Activated CD8-positive, alpha-beta memory T cell treated with anti-CD3 and anti-CD28 coated beads for 24 hours (primary cell): ENCODE results near the gene RASSF7.
A peak's percentile ranks its signal among the peaks of the same experiment; 100 is the strongest.
"Not testable (repeated sequence)": the region's sequence is repeated elsewhere in the genome, so short reads cannot be mapped to it uniquely, and the experiment has no call there.

Source experiments
- DNase-seq: peaks from one replicate; pipeline ENCODE4 v3.0.0-alpha.2; 2020

Gene RASSF7

DNA sequence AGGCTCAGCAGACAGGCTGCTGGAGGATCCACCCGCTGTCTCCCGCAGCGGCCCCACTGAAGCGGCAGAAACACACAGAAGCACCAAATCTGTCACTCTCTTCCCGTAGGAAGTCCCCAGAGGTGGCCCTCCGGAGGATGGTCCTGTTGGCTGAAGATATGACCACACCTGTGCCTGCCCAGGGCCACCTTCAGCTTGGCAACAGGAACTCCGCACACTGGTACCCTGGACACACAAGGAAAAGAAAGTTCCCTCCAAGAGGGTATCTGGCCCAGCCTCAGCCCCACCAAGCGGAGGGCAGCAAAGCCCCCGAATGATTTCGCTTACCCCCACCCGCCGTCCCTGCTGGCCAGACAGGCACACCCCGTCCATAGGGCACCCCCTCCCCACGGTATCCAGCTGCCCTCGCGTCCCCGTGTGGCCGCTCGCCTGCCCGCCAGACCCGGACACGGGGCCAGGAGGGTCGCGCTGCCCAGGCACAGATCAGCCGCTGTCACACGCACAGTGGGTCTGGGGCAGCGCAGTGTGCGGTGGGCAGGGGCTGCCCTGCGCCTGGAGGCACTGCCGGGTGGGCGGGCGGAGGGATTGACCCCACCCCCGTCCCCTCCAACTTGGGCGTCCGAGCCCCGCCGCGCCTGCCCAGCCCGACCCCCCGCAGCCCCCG, 7.0 kb downstream of the RASSF7 start:
- no peak for DNase-seq

DNA sequence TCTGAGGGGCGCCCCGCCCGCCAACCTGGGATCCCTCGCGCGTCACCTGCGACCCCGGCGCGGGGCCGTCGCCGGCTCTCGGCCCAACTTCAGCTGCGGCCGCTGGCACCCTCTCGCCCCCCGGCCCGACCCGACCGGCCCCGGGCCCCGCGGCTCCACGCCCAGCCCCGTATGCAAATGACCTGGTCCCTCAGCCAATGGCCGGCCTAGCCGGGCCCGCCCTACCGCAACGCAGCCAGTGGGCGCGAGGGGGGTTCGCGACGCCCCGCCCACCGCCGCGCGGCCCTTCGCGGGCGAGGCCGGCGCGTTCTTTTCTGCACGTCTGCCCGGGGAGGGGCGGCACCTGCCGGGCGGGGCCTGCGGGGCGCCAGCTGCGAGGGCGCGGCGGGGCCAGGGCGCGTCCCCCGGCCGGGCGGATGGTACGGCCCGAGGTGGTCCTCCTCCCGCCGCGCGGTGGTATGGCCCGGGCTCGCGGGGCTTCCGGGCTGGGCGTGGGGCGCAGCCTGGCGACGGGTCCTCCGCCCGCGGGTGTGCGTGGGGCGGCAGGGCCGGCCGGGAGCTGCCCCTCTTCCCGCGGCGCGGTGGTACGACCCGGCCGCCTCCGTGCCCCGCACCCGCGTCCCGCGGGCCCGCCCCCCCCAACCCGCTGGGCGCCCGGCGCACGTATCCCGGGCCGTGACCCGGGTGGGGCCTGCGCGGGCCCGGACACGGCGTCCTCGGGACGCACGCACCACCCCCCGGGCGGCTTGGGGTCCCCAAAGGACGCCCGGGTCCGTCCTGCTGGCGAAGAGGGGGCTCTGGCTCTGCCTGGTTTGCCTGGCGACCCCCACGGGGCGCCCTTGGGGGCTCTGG, 7.8 kb downstream of the RASSF7 start:
- DNase-seq = peak; percentile 94

DNA sequence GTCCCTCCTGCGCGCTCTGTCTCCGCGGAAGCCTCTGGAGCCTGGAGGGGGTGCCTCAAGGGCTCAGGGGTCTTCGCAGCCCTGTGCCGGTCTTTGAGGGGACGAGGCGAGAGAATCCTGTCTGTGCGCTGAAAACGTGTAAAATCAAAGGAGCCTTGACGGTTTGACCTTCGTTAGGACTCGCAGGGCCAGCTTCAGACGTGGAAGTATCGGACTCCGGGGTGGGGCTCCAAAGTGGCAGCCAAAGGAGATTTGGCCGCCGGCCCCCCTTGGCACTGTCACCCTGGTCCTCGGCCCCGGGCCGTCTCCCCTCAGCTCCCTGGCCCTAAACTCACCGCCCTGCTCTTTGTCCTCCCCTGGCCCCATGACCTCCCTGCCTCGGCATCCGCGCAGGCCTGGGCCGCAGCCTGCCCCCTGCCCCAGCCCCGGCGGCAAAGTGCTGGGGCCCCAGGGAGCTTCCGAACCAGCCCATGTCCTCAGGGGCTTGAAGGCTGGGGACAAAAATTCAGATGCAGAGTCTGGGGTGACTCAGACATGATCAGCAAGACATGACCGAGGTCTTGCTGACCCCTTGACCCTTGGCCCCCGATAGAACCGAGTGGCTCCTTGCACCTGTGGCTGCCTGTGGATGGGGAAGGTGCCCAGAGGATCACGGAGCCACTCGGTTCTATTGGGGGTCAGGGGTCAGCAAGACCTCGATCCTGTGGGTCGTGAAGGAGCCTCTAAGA, 8.6 kb downstream of the RASSF7 start:
- no peak for DNase-seq

DNA sequence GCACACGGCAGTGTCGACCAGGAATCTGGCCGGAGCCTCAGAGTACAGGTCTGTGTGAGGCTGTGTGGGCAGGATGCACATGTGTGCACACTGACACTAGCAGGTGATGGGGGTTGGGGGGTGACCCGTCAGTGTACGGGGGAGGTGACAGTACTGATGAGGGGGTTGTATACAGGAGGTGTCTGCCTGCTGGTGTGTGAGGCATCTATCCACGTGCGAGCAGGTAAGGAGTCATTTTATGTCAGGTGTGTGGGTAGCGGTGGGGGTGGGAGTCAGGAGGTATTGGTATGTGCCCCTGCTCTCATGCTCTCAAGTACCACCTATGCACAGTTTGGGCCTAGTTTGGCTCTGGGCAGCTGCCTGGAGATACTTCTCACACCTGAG, 11.0 kb downstream of the RASSF7 start:
- no peak for DNase-seq

DNA sequence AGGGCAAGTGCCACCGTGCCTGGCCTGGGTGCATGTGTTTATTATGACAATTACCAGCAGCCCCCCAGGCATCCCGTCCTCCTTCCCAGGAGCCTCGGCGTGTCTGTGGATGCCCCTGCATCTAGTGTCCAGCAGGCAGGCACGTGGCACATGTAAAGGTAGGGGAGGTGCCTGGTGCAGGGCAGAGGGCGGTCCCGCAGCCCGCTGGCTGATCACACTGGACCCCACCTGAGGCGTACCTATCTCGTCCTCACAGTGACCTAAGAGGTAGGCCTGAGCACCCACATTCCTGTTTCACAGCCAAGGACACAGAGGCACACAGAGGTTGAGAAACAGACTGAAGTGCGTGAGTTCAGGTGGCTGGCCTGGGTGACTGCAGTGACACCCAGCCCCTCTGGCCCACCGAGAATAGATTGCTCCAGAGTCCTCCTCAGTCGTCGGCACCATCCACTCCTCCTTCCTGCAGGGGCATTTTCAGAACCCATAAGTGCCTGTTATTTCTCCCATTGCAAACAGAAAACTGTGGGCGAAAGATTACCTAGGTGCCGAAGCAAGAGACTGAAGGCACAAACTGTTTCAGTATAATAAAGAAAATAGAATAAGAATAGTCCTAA, 12.5 kb downstream of the RASSF7 start:
- no peak for DNase-seq

DNA sequence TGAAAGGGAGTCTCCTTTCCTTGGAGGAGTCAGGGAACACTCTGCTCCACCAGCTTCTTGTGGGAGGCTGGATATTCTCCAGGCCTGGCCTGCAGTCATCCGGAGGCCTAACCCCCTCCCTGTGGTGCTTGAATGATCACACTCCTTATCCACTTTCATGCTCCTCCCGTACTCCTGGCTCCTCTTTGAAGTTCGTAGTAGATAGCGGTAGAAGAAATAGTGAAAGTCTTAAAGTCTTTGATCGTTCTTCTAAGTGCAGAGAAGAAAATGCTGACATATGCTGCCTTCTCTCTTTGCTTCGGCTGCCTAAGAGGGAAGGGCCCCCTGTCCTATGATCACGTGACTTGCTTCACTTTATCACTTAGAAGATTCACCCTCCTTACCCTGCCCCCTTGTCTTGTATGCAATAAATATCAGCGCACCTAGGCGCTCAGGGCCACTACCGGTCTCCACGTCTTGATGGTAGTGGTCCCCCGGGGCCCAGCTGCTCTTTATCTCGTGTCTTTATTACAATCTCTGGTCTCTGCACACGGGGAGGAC, 13.3 kb downstream of the RASSF7 start:
- not testable (repeated sequence) for DNase-seq

DNA sequence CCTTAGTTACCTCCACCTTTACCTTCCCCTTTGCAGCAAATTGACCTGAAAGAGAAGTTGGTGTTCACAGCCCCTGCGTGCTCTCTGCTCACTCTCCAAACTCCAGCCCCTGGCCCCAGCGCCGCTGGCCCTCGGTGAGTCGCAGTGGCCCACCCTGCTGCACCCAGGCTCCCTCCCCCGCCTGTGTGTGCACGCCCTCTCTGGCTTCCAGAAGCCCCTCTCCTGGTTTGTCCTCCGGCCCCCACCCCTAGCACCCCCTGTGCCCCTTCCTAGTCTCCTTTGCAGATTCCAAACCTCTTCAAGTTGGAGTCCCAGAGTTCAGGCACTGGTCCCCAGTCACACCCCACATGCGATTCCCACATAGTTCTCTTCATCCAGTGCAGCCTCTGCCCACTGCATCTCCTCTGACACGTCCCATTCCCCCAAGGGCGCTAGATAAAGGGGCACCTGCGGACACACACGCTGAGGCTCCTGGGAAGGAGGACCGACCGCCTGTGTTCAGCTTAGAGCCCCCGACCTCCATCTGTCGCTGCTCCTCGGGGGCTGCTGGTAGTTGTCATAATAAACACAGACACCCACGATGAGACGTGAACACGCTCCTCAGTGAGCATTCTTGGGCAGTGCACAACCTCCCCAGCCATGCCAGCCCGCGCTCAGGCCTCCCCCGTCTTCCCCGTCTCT, 14.0 kb downstream of the RASSF7 start:
- no peak for DNase-seq

DNA sequence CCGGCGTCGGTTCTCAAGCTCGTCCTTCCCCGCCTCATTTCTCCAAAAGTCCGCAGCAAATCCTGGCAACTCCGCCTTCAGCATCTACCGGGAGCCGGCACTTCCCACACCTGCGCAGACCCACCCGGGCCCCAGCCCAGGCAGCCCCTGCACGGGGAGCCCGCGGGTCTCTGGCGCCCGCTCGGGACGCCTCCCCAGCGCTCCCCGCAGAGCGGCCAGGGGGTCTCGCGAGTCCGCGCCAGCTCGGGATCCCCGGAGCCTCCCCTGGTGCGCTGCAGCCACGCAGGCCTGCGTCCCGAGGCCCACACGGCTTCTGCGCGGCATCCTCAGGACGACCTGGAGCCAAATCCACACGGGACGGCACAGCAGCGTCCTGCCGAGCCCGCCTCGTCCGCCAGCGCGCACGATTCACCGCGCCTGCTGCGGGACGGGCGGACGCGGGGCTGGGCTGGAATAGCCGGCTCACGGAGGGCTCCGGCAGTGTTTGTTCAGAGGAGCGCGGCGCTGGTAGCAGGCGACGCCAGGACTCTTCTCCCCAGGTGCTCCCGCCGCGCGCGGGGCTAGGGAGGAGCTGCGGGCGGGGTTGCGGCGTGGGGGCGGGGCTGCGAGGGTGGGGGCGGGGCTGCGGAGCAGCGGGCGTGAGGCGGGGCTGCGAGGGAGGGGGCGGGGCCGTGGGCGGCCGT, 14.7 kb downstream of the RASSF7 start:
- no peak for DNase-seq

DNA sequence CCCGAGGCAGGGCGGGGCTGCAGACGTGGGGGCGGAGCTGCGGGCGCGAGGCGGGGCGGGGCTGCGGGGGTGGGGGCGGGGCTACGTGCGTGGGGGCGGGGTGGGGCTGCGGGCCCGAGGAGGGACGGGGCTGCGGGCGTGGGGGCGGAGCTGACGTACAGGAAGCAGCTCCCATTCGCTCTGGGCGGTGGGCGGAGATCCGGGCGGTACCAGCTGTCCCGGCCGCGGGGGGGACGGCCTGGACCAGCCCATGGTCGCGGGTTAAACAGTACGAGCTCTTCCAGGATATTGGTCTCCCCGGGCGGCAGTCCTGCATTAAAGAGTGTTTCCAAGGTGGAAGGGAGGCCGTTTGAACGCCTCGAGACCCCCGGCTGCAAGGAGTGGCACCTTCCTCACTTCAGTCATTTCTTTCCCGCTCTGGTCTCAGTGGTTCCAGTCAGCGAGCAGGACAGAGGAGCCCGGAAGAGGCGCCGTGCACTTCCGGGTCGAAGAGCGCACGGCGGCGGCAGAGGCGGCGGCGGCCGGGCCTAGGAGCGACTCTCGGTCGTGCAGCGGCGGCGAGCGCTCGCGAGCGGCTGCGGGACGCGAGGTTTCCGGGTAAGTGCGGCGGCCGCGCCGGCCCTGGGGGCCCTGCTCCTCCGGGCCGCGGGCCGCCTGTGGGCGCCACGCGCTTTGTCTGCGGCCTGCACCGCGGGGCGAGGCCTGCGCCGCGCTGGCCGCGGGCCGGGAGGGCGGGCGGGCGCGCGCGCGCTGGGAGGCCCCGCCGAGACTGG, 15.4 kb downstream of the RASSF7 start, which contains the start of gene PHRF1:
Gene PHRF1 (plus strand): TSS at position 475 of the 773 bp plus-strand sequence. CDS start 5,043 bp downstream, outside the sequence.
- DNase-seq = peak; percentile 97

DNA sequence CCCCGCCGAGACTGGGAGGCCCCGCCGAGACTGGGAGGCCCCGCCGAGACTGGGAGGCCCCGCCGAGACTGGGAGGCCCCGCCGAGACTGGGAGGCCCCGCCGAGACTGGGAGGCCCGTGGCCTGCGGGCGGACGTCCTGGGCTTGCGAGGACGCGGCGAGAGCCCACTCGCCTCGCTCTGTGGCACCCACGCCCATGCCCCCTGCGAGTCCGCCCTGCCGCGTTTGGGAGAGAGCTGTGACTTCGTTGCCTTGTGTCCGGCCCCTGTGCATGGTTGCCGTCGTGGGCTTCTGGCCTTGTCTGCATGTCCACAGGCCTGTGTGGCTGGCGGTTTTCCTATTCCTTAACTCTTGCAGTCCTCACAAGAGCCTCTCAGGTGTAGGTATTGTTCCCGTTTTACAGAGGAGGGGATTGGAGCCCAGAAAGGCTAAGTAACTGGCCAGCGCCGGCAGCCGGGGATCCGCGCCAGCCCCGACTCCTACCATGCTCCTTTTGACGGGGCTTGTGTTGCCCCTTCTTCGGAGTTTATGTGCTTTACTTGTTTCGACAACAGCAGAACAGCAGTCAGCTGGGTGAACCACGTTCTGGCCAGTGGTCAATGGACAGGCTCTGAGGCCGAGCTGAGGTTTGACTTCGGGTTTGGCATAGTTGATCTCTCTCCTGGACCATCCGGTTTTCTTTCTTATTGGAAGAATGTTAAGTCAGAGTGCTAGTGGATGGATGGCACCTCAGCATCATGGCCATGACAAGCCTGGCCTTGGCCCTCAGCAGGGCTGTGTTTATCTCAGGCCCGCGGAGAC, 16.2 kb downstream of the RASSF7 start:
- DNase-seq = no peak

DNA sequence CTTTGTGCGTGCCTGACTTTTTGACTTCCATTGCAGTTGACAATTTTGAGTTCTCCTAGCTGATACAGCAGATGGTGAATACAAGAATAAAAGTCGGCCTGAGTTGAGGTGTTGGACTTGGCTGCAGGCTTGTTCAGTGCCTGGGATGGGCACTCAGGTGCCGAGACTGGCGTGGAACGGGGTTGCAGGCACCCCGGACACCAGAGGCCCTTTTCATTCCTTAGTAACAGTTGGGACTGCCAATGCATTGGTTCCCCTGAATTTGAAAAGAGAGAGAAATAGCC, 16.8 kb downstream of the RASSF7 start:
- no peak for DNase-seq

DNA sequence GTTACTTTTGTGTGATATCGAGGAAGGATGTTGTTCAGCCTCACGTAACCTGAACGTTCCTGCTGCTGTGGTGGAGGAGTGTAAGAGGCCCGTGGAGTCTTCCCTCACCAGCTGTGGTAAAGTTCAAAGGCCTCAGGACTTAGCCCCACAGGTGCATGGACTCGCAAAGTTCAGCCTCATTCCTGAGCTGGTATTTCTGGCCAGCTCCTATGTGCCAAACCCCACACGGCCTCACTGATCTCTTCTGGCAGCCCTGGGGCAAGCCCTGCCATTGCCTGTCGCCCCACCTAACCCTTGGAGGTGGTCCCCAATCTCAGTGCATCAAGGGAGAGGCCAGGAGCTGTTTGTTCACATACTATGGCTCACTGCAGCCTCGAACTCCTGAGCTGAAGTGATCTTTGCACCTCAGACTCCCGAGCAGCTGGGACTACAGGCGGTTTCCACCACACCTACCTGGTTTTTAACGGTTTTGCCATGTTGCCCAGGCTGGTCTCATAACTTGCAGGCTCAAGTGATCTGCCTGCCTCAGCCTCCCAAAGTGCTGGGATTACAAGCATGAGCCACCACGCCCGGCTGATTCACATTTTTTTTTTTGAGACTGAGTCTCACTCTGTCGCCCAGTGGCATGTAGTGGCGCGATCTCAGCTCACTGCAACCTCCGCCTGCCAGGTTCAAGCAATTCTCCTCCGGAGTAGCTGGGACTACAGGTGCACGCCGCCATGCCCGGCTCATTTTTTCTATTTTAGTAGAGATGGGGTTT, 17.7 kb downstream of the RASSF7 start:
- DNase-seq = no peak

DNA sequence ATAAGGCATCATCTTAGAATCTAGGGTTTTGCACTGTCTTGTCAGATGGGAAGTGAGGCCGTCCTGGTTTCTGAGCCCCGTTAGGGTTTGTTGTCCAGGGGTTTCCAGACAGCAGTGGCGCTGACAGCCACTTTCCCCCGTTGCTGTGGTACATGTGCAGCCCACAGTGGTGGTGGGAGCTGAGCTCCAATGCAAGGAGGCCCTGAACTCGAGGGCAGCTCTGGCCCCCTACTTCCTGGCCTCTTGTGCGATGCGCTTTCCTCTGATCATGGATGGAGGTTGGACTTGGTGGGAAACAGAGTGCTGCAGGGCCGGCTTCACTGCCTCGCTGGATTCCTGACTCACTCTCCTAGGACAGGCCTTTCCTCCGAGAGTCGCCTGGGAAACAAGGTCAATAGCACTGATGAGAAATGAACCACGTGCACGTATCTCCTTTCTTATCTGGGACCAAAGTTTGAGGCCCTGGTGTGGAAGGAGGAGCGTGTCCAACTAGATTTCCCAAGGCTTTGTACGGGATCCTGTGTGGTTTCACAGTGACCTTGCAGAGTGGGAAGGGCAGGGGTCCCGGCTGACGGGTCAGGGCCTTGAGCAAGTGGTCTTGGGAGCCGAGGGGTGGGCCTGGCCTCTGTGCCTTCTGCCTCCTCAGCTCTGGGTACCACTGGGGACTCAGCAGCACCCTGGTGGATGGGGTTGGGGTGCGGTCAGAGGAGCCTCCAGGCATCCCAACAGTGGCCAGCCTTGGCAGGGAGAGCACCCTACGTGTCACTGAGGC, 19.2 kb downstream of the RASSF7 start:
- DNase-seq = no peak

DNA sequence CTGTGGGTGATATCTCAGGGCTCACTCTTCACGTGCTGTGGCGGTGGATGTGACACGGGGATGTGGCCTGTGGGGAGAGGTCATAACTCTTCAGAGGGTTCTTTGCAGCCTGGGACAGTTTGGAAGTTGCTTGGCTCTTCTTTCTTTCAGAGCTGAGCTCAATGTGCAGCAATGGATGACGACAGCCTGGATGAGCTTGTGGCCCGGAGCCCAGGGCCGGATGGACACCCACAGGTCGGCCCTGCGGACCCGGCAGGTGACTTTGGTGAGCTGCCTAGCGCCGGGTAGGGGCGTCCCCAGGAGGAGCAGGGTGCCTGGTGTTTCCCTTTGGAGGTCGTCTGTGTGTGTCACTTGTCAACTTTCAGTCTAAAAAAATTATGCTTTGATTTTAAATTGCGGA, 20.6 kb downstream of the RASSF7 start:
- no peak for DNase-seq

DNA sequence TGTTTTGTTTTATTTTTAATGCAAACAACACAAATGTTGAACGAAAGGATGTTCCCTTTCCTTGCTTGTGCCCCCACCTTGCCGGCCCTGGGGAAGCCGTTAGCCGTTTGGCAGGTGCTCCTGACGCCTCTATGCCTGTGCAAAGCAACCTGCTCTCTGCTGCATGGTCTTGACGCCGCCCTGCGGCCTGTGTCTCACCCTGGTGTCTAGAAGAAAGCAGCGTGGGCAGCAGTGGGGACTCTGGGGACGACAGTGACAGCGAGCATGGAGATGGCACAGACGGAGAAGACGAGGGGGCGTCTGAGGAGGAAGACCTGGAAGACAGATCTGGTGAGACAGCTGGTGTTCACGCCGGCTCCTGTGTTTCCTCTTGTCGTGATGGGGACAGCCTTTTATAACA, 21.0 kb downstream of the RASSF7 start:
- no peak for DNase-seq

DNA sequence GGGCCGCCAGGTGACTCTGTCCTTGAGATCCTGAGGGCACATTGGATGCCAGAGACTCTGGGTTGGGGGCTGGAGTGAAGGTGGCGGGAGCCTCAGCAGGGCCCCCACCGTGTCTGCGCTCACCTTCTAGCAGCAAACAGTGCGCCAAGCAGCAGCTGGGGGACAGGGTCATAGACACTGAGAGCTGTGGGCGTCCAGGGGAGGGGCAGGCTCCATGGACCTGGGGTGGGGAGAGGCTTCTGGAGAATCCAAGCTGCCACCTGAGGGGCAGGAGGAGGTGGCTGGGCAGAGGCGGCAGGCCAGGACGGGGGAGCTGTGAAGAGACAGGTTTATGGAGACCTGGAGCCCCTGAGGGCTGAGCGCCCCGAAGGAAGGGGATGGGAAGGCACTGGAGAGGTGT, 23.5 kb downstream of the RASSF7 start:
- DNase-seq = no peak

DNA sequence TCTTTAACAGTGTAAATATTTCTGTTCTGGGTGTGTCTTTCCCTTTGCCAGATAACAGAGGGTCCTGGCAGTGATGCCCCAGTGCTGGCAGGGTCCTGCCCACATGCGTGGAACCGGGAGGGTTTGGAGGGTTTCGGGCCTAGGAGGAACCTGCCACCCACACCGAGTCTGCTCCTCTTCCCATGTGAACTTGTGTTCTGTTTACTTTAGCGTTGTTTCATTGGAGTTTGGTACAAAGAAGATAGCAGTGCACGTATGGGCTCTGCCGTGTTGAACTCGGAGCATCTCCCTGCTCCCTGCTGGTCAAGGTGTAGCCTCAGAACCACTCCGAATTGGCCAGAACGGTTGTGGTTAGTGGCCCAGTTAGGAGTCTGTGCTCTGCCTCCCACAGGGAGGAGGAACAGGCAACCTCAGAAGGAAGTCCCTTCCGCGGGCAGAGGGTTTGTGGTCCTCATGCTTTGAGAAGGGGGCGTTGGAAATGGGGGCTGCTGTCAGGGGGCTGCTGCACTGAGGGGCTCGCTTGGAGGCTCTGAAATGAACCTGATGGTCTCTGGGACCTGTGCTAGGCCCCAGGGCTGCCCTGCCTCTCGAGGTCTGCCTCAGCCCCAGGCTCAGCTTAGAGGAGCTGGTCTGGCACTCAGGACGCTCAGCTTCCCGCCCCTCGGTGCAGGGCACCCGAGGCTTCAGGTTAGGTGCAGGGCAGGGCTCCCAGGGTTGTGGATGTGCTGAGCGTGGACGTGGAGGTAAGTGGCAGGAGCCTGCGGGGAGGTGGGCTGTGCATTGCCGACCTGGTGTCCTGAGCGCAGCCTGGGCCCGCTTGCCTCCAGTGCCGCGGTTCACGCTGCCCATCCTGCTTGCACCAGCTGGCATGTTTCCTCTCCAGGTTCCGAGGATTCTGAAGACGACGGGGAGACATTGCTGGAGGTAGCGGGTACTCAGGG, 25.9 kb downstream of the RASSF7 start:
- DNase-seq = no peak

DNA sequence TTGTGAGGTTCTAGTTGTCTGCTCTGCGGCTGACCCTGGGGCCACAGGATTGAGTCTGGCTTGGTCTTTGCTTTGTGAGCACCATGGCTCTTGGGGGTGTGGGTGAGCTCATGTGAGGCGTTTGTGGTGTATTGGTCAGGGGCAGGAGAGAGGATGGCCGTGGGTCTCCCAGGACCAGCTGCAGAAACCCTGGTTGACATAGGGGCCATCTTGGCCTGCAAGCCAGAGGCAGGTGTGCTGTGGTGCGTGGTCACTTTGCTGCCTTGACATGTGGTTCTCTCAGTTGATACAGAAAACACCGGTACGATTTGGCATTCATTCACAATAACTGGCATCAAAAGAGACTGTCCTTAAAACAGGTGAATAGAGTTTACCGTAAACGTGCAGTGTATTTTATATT, 26.8 kb downstream of the RASSF7 start:
- no peak for DNase-seq
